ENCODE measurements around the gene DISP2. TPM values are rescaled to one million over a fixed set of nuclear protein-coding genes. Genes with fewer than 3 reads are reported as not detected.

The DISP2 gene
- total RNA-seq, 1 donor from 2014 or later, result 0.74 TPM

GRCh38 chr15:40389824-40390595 is 32.0 kb downstream of the DISP2 start:
- no peak overlapping the region for H3K4me3 ChIP-seq
- no peaks in the 10 kb centered on the region for H3K27me3 ChIP-seq
- DNase-seq (ENCODE audit: extremely low spot score in 2 of 2), result no peak
- no peak overlapping the region for H3K27ac ChIP-seq
- TF ChIP-seq POLR2AphosphoS5 (IDR thresholded peaks at IDR 0.05; ENCODE audit: insufficient read depth in 1 of 2, low read depth in 1 of 2), result no peak
- no peak for TF ChIP-seq CTCF (IDR thresholded peaks at IDR 0.05)
- TF ChIP-seq POLR2A (IDR thresholded peaks at IDR 0.05), result no peak
- intact Hi-C loops (cut with DNase I), result no loop called here
- no peaks in the 10 kb centered on the region for H3K9me3 ChIP-seq
- H3K36me3 ChIP-seq, result peaks cover 0 to 59% of the 10 kb centered on the region in 2 donors
- H3K4me1 ChIP-seq, result no peaks in the 10 kb centered on the region

GRCh38 chr15:40392986-40393948 is 35.2 kb downstream of the DISP2 start:
- H3K4me3 ChIP-seq, result no peak overlapping the region
- peaks cover 0 to 38% of the 10 kb centered on the region in 2 donors for H3K36me3 ChIP-seq
- no peak for TF ChIP-seq POLR2A (IDR thresholded peaks at IDR 0.05)
- no peak for TF ChIP-seq CTCF (IDR thresholded peaks at IDR 0.05)
- TF ChIP-seq POLR2AphosphoS5 (IDR thresholded peaks at IDR 0.05; ENCODE audit: insufficient read depth in 1 of 2, low read depth in 1 of 2), result no peak
- H3K27ac ChIP-seq, result no peak overlapping the region
- no peaks in the 10 kb centered on the region for H3K27me3 ChIP-seq
- H3K4me1 ChIP-seq, result no peaks in the 10 kb centered on the region
- no peaks in the 10 kb centered on the region for H3K9me3 ChIP-seq
- no peak for DNase-seq (ENCODE audit: extremely low spot score in 2 of 2)
- intact Hi-C loops (cut with DNase I), result no loop called here

- Histone ChIP-seq H3K36me3 (peaks cover 0 to 10% of the 10 kb centered on the region in 2 donors), H3K9me3 (no peaks in the 10 kb centered on the region), H3K4me1 (no peaks in the 10 kb centered on the region), H3K4me3 (no peak overlapping the region), H3K27me3 (no peaks in the 10 kb centered on the region), H3K27ac (no peak overlapping the region)
- intact Hi-C loops (cut with DNase I), result no loop called here
- TF ChIP-seq CTCF (IDR thresholded peaks at IDR 0.05) (no peak), POLR2A (IDR thresholded peaks at IDR 0.05) (no peak), POLR2AphosphoS5 (IDR thresholded peaks at IDR 0.05; ENCODE audit: insufficient read depth in 1 of 2, low read depth in 1 of 2) (no peak)
- no peak for DNase-seq (ENCODE audit: extremely low spot score in 2 of 2)
Observed at GRCh38 chr15:40397688-40398412, 39.8 kb downstream of the DISP2 start.

- no peak for DNase-seq (ENCODE audit: extremely low spot score in 2 of 2)
- Histone ChIP-seq H3K4me1 (no peaks in the 10 kb centered on the region), H3K9me3 (no peaks in the 10 kb centered on the region), H3K27ac (no peak overlapping the region), H3K27me3 (no peaks in the 10 kb centered on the region), H3K4me3 (no peak overlapping the region), H3K36me3 (peaks cover 0 to 5% of the 10 kb centered on the region in 2 donors)
- no peak for TF ChIP-seq CTCF (IDR thresholded peaks at IDR 0.05)
- TF ChIP-seq POLR2AphosphoS5 (IDR thresholded peaks at IDR 0.05; ENCODE audit: insufficient read depth in 1 of 2, low read depth in 1 of 2), result no peak
- TF ChIP-seq POLR2A (IDR thresholded peaks at IDR 0.05), result no peak
- intact Hi-C loops (cut with DNase I), result no loop called here
Observed at GRCh38 chr15:40398413-40398873, 40.4 kb downstream of the DISP2 start.
